Neutrophil (primary cell): ENCODE results near the gene SMIM20.

Experiments used
- H3K27ac ChIP-seq: fragments of 200-600 bp; sonication (generic); 2 replicates; pipeline ENCODE4 v1.5.1; 2016; ENCODE audit warnings: mild to moderate bottlenecking, moderate library complexity
- H3K27me3 ChIP-seq: fragments of 200-600 bp; sonication (generic); 2 replicates; pipeline ENCODE4 v1.6.0; 2016; ENCODE audit warnings: mild to moderate bottlenecking
- H3K36me3 ChIP-seq: fragments of 200-600 bp; sonication (generic); 2 replicates; pipeline ENCODE4 v1.5.1; 2017
- H3K4me1 ChIP-seq, 2 experiments: fragments of 200-600 bp in 1 of 2; sonication (generic) in 1 of 2; 1 replicate in 1 of 2; 2 replicates in 1 of 2; pipeline versions ENCODE4 v1.5.1 to v1.6.1; 2013 to 2016; ENCODE audit warnings: low read depth in 1 of 2, low read length in 1 of 2, mild to moderate bottlenecking in 1 of 2, moderate library complexity in 1 of 2; ENCODE audit not compliant: control insufficient read depth in 1 of 2, insufficient read depth in 1 of 2
- H3K4me3 ChIP-seq, 2 experiments: fragments of 200-600 bp in 1 of 2; sonication (generic) in 1 of 2; 1 replicate in 1 of 2; 2 replicates in 1 of 2; pipeline ENCODE4 v1.5.1; 2013 to 2016; ENCODE audit warnings: low read depth in 1 of 2, low read length in 1 of 2, mild to moderate bottlenecking in 1 of 2, moderate library complexity in 1 of 2
- H3K9me3 ChIP-seq: fragments of 200-600 bp; sonication (generic); 2 replicates; pipeline ENCODE4 v1.5.1; 2016
- CTCF ChIP-seq: fragments of 200-600 bp; sonication (generic); IDR thresholded peaks from 2 replicates; pipeline ENCODE4 v1.5.1; 2016; ENCODE audit warnings: antibody characterized with exemption

Gene SMIM20

GRCh38 chr4:25883565-25883964 is 30.5 kb upstream of the SMIM20 start:
- H3K4me3 ChIP-seq: no peak overlapping the region
- no peak for TF ChIP-seq CTCF
- H3K36me3 ChIP-seq: no peaks in the 10 kb centered on the region
- no peaks in the 10 kb centered on the region for H3K9me3 ChIP-seq
- no peaks in the 10 kb centered on the region for H3K4me1 ChIP-seq
- H3K27me3 ChIP-seq: no peaks in the 10 kb centered on the region
- H3K27ac ChIP-seq: no peak overlapping the region

- Histone ChIP-seq H3K9me3 (no peaks in the 10 kb centered on the region), H3K27me3 (no peaks in the 10 kb centered on the region), H3K4me1 (no peaks in the 10 kb centered on the region), H3K4me3 (no peak overlapping the region), H3K27ac (no peak overlapping the region), H3K36me3 (no peaks in the 10 kb centered on the region)
- no peak for TF ChIP-seq CTCF
Observed at GRCh38 chr4:25884031-25884782, 29.8 kb upstream of the SMIM20 start.

GRCh38 chr4:25888781-25889180 is 25.2 kb upstream of the SMIM20 start:
- no peaks in the 10 kb centered on the region for H3K27me3 ChIP-seq
- no peaks in the 10 kb centered on the region for H3K4me1 ChIP-seq
- no peak overlapping the region for H3K4me3 ChIP-seq
- H3K36me3 ChIP-seq: no peaks in the 10 kb centered on the region
- H3K27ac ChIP-seq: no peak overlapping the region
- TF ChIP-seq CTCF: no peak
- H3K9me3 ChIP-seq: no peaks in the 10 kb centered on the region

- H3K27me3 ChIP-seq: no peaks in the 10 kb centered on the region
- no peaks in the 10 kb centered on the region for H3K4me1 ChIP-seq
- H3K36me3 ChIP-seq: no peaks in the 10 kb centered on the region
- TF ChIP-seq CTCF: no peak
- no peak overlapping the region for H3K4me3 ChIP-seq
- H3K27ac ChIP-seq: no peak overlapping the region
- no peaks in the 10 kb centered on the region for H3K9me3 ChIP-seq
Observed at GRCh38 chr4:25889589-25890503, 24.2 kb upstream of the SMIM20 start.

GRCh38 chr4:25890571-25891485 is 23.2 kb upstream of the SMIM20 start:
- Histone ChIP-seq H3K4me1 (no peaks in the 10 kb centered on the region), H3K9me3 (no peaks in the 10 kb centered on the region), H3K27me3 (no peaks in the 10 kb centered on the region), H3K36me3 (no peaks in the 10 kb centered on the region), H3K4me3 (no peak overlapping the region), H3K27ac (no peak overlapping the region)
- TF ChIP-seq CTCF: no peak
